Rectal smooth muscle tissue (tissue), 1 donor: ENCODE measurements around the gene SH3RF2.
"Not testable (repeated sequence)": the region's sequence is repeated elsewhere in the genome, so short reads cannot be mapped to it uniquely, and the experiment has no call there.

Source experiments
- H3K27ac ChIP-seq: one replicate; pipeline ENCODE4 v1.7.0; 2013; ENCODE audit warnings: low read depth, low read length, inconsistent platforms
- H3K27me3 ChIP-seq: one replicate; pipeline ENCODE4 v1.7.0; 2013; ENCODE audit warnings: low read length; ENCODE audit not compliant: control insufficient read depth, insufficient read depth
- H3K36me3 ChIP-seq: one replicate; pipeline ENCODE4 v1.7.0; 2013; ENCODE audit warnings: low read length; ENCODE audit not compliant: control insufficient read depth, insufficient read depth
- H3K4me1 ChIP-seq: one replicate; pipeline ENCODE4 v1.7.0; 2013; ENCODE audit warnings: low read length; ENCODE audit not compliant: control insufficient read depth, insufficient read depth
- H3K4me3 ChIP-seq: one replicate; pipeline ENCODE4 v1.7.0; 2013; ENCODE audit warnings: low read length
- H3K9ac ChIP-seq: one replicate; pipeline ENCODE4 v1.7.0; 2013; ENCODE audit warnings: low read length

The SH3RF2 gene, protein sequence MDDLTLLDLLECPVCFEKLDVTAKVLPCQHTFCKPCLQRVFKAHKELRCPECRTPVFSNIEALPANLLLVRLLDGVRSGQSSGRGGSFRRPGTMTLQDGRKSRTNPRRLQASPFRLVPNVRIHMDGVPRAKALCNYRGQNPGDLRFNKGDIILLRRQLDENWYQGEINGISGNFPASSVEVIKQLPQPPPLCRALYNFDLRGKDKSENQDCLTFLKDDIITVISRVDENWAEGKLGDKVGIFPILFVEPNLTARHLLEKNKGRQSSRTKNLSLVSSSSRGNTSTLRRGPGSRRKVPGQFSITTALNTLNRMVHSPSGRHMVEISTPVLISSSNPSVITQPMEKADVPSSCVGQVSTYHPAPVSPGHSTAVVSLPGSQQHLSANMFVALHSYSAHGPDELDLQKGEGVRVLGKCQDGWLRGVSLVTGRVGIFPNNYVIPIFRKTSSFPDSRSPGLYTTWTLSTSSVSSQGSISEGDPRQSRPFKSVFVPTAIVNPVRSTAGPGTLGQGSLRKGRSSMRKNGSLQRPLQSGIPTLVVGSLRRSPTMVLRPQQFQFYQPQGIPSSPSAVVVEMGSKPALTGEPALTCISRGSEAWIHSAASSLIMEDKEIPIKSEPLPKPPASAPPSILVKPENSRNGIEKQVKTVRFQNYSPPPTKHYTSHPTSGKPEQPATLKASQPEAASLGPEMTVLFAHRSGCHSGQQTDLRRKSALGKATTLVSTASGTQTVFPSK

GRCh38 chr5:145936401-145937131 is at the start of gene SH3RF2:
Gene SH3RF2 (plus strand): TSS chr5:145936578. CDS start chr5:145937929, 1,351 bp downstream.
- H3K27ac ChIP-seq: no peak within 1 kb of the TSS
- H3K9ac ChIP-seq: peak within 1 kb of the TSS; percentile 1
- no peaks in the 10 kb centered on the region for H3K27me3 ChIP-seq
- H3K4me1 ChIP-seq: no peaks in the 10 kb centered on the region
- peak within 1 kb of the TSS; percentile 83 for H3K4me3 ChIP-seq
- no peaks in the 10 kb centered on the region for H3K36me3 ChIP-seq

DNA sequence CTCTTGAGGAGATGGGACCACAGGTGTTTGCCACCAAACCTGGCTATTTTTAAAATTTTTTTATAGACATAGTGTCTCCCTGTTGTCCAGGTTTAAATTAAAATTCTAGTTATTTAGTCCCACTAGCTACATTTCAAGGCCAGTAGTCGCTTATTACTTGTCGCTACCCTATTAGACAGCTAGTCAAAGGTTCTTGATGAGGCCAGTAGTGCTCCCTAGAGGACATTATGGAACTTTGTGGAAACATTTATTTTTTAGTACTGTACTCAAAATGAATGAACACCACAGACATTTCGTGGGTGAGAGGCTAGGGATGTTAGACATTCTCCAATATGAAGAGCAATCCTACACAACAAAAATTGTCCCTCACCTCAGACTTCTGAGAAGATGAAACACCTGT is 49.2 kb upstream of the SH3RF2 start:
- H3K9ac ChIP-seq: no peak overlapping the region
- H3K27me3 ChIP-seq: no peaks in the 10 kb centered on the region
- H3K4me1 ChIP-seq: no peaks in the 10 kb centered on the region
- no peak overlapping the region for H3K27ac ChIP-seq
- H3K36me3 ChIP-seq: no peaks in the 10 kb centered on the region
- no peak overlapping the region for H3K4me3 ChIP-seq

DNA sequence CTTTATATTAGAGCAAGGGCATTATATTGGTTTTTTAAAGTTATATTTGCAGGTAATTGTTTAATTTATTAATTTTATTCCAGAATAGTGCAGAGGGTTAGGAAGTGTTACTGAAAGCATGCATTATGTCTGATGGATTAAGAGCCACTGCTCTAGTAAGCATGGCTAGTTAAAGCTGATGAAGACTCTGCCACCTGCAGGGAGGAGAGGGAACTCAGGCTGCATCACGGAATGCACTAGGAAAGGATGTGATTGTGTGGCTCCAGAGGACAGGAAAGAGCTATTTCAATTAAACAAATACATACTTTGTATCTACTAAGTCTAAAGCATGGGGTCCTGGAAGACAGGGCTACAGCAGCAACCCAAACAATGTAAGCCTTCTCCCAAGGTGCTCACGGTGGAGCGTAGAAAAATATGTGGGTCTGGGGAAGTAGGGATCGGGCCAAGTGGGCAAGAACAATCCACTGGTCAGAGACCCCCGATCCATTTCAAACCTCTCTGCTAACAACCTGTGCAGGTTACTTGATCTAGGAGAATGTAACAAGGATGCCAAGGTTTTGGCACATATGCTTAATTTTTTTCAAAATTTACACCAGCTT is 48.3 kb upstream of the SH3RF2 start:
- H3K4me1 ChIP-seq: no peaks in the 10 kb centered on the region
- no peak overlapping the region for H3K9ac ChIP-seq
- H3K27ac ChIP-seq: no peak overlapping the region
- H3K36me3 ChIP-seq: no peaks in the 10 kb centered on the region
- no peak overlapping the region for H3K4me3 ChIP-seq
- H3K27me3 ChIP-seq: no peaks in the 10 kb centered on the region

DNA sequence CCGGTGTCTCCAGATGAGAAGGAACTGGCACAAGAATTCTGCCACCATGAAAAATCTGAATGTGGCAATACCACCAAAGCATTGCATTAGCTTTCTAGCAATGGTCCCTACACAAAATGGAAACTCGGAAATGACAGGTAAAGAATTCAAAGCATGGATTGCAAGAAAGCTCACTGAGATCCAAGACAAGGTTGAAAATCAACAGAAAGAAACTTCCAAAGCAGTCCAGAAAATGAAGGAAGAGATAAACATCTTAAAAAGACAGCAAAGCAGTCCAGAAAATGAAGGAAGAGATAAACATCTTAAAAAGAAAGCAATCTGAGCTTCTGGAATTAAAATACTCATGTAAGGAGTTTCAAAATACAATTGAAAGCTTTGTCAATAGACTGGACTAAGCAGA is 46.8 kb upstream of the SH3RF2 start:
- no peak overlapping the region for H3K27ac ChIP-seq
- no peaks in the 10 kb centered on the region for H3K4me1 ChIP-seq
- H3K9ac ChIP-seq: no peak overlapping the region
- H3K36me3 ChIP-seq: no peaks in the 10 kb centered on the region
- no peaks in the 10 kb centered on the region for H3K27me3 ChIP-seq
- H3K4me3 ChIP-seq: no peak overlapping the region

DNA sequence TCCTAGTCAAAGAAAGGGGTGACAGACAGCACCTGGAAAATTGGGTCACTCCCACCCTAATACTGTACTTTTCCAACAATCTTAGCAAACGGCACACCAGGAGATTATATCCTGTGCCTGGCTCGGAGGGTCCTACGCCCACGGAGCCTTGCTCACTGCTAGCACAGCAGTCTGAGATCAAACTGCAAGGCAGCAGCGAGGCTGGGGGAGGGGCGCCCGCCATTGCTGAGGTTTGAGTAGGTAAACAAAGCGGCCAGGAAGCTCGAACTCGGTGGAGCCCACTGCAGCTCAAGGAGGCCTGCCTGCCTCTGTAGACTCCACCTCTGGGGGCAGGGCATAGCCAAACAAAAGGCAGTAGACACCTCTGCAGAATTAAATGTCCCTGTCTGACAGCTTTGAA is 45.0 kb upstream of the SH3RF2 start:
- not testable (repeated sequence) for H3K4me3 ChIP-seq, H3K27me3 ChIP-seq, H3K36me3 ChIP-seq, H3K9ac ChIP-seq, H3K27ac ChIP-seq, H3K4me1 ChIP-seq

DNA sequence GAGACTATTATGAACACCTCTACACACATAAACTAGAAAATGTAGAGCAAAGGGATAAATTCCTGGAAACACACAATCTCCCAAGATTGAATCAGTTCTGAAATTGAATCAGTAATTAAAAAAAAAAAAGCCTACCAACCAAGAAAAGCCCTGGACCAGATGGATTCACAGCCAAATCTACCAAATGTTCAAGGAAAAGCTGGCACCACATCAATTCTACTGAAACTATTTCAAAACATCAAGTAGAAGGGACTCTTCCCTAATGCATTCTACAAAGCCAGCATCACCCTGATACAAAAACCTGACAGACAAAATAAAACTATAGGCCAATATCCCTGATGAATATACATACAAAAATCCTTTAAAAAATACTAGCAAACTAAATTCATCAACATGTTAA is 38.2 kb upstream of the SH3RF2 start:
- H3K9ac ChIP-seq: no peak overlapping the region
- no peaks in the 10 kb centered on the region for H3K4me1 ChIP-seq
- H3K36me3 ChIP-seq: no peaks in the 10 kb centered on the region

DNA sequence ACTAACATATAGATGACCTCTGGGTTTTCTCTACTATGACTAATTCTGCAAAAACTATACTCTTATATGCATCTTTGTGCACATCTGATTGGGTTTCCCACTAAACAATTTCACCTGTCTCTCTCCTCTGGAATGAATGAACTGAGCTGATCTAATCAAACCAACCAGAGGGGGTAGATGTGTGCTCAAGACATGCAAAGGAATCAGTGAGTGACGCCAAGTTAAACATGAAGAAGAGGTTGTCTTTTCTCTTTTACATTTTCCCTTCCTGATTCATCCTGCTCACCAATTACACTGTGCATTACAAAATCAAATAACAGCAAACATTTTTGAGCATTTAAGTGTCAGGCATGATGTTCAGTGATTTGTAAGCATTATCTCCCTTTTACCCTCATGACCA is 34.0 kb upstream of the SH3RF2 start:
- no peaks in the 10 kb centered on the region for H3K36me3 ChIP-seq
- no peak overlapping the region for H3K9ac ChIP-seq
- H3K4me1 ChIP-seq: no peaks in the 10 kb centered on the region
- no peaks in the 10 kb centered on the region for H3K27me3 ChIP-seq
- no peak overlapping the region for H3K27ac ChIP-seq
- no peak overlapping the region for H3K4me3 ChIP-seq

More for the DNA sequence above, 38.2 kb upstream of the SH3RF2 start:
- Histone ChIP-seq H3K27me3 (no peaks in the 10 kb centered on the region), H3K27ac (no peak overlapping the region), H3K4me3 (no peak overlapping the region)

DNA sequence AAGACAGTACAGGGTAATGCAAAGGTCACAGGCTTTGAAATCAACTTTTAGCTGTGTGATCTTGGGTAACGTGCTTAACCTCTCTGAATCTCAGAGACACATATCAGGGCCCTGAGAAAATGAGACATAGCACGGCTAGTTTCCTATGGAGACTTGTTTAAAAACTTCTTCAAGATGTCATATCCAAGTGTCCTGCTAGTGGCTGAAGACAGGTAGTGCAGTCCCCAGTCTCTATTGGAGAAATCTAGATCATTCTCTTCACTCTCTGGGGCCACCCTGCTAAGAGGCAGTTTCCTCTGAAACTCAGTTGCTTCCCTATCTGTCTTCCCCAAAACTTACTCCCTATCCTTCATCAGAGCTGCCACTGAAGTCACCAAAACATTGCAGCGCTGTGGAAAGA is 33.3 kb upstream of the SH3RF2 start:
- no peaks in the 10 kb centered on the region for H3K36me3 ChIP-seq
- no peaks in the 10 kb centered on the region for H3K27me3 ChIP-seq
- no peak overlapping the region for H3K4me3 ChIP-seq
- H3K4me1 ChIP-seq: no peaks in the 10 kb centered on the region
- no peak overlapping the region for H3K27ac ChIP-seq
- no peak overlapping the region for H3K9ac ChIP-seq

GRCh38 chr5:145903867-145904266 is 32.5 kb upstream of the SH3RF2 start:
- Histone ChIP-seq H3K27ac (no peak overlapping the region), H3K9ac (no peak overlapping the region)

DNA sequence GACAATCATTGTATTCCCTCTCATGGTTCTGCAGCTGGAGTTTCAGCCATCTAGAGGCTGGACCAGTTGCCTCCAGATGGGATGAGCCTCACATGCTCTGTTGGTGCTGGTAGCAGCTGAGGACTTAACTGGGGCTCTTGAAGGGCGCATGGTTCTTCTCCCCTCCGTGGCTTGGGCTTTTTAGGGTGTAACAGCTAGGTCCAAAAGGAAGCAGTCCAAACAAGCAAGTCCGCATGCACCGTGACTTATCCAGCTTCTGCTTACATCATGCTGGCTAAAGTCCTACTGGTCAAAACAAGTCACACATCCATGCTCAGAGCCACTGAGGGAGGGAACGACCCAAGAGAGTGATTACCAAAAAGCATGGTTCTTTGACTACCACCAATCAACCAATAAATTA is 31.6 kb upstream of the SH3RF2 start:
- Histone ChIP-seq H3K4me3 (no peak overlapping the region), H3K27me3 (no peaks in the 10 kb centered on the region), H3K4me1 (no peaks in the 10 kb centered on the region), H3K36me3 (no peaks in the 10 kb centered on the region), H3K9ac (no peak overlapping the region), H3K27ac (no peak overlapping the region)

More at GRCh38 chr5:145903867-145904266, 32.5 kb upstream of the SH3RF2 start:
- Histone ChIP-seq H3K4me3 (no peak overlapping the region), H3K27me3 (no peaks in the 10 kb centered on the region), H3K36me3 (no peaks in the 10 kb centered on the region), H3K4me1 (no peaks in the 10 kb centered on the region)

GRCh38 chr5:145906401-145906800 is 30.0 kb upstream of the SH3RF2 start:
- Histone ChIP-seq H3K4me1 (no peaks in the 10 kb centered on the region), H3K27me3 (no peaks in the 10 kb centered on the region), H3K9ac (no peak overlapping the region), H3K27ac (no peak overlapping the region), H3K36me3 (no peaks in the 10 kb centered on the region), H3K4me3 (no peak overlapping the region)
